ENCODE results near the gene USP6NL. TPM values are rescaled to one million over a fixed set of nuclear protein-coding genes. Genes with fewer than 3 reads are reported as not detected.

The USP6NL gene
- total and polyA plus RNA-seq, 5 donors from 2014 or later, result 0.46 to 2.8 (median 1.7) TPM

- Histone ChIP-seq H3K27me3 (ENCODE audit: control insufficient read depth, insufficient read depth, low read length) (no peaks in the 10 kb centered on the region), H3K36me3 (ENCODE audit: control insufficient read depth, insufficient read depth, low read length) (no peaks in the 10 kb centered on the region), H3K4me3 (ENCODE audit: low read depth, low read length) (no peak overlapping the region), H3K27ac (ENCODE audit: insufficient read depth, low read length, poor library complexity, severe bottlenecking) (no peak overlapping the region), H3K9me3 (ENCODE audit: control insufficient read depth in 2 of 2, low read length in 2 of 2) (no peaks in the 10 kb centered on the region), H3K4me1 (ENCODE audit: control insufficient read depth, insufficient read depth, low read length, poor library complexity, severe bottlenecking) (no peaks in the 10 kb centered on the region)
- no peak for ATAC-seq (ENCODE audit: low read depth in 2 of 2)
- Mint-ChIP-seq H3K27me3 (peaks cover 12% of the 10 kb centered on the region), H3K4me3 (no peak overlapping the region), H3K9me3 (no peaks in the 10 kb centered on the region), H3K4me1 (peaks cover 0 to 10% (median 1%) of the 10 kb centered on the region in 4 donors), H3K27ac (no peak overlapping the region), H3K36me3 (no peaks in the 10 kb centered on the region)
- DNase-seq, result no peak
These were observed 40.7 kb downstream of the USP6NL start for GRCh38 chr10:11570751-11571150.

DNA sequence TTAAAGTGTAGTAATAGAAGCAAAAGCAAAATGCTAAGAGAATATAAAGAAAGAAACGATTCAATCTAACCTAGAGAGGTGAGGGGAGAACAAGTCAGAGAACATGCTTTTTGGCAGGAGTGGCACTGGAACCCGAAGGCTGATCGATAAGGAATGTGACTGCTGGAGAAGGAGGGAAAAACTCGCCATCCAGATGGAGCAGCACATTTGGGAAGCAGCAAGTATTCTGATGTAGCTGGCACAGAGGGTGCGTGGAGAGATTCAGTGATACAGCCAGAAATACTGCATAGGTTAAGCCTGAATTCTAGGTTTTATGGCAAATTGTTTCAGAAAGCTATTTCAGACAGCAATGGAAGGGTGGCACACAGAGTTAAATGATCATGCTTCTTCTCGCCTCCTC lies 42.0 kb downstream of the USP6NL start:
- H3K4me3 Mint-ChIP-seq, result no peak overlapping the region
- H3K27me3 ChIP-seq (ENCODE audit: control insufficient read depth, insufficient read depth, low read length), result no peaks in the 10 kb centered on the region
- no peak overlapping the region for H3K4me3 ChIP-seq (ENCODE audit: low read depth, low read length)
- H3K9me3 ChIP-seq (ENCODE audit: control insufficient read depth in 2 of 2, low read length in 2 of 2), result no peaks in the 10 kb centered on the region
- H3K9me3 Mint-ChIP-seq, result no peaks in the 10 kb centered on the region
- DNase-seq (no peak), ATAC-seq (ENCODE audit: low read depth in 2 of 2) (no peak)
- peaks cover 6% of the 10 kb centered on the region for H3K27me3 Mint-ChIP-seq
- H3K27ac ChIP-seq (ENCODE audit: insufficient read depth, low read length, poor library complexity, severe bottlenecking), result no peak overlapping the region
- H3K36me3 ChIP-seq (ENCODE audit: control insufficient read depth, insufficient read depth, low read length), result no peaks in the 10 kb centered on the region
- H3K4me1 Mint-ChIP-seq, result peaks cover 0 to 10% (median 1%) of the 10 kb centered on the region in 4 donors
- H3K36me3 Mint-ChIP-seq, result no peaks in the 10 kb centered on the region
- no peaks in the 10 kb centered on the region for H3K4me1 ChIP-seq (ENCODE audit: control insufficient read depth, insufficient read depth, low read length, poor library complexity, severe bottlenecking)
- H3K27ac Mint-ChIP-seq, result no peak overlapping the region

- no peak overlapping the region for H3K27ac Mint-ChIP-seq
- H3K27me3 ChIP-seq (ENCODE audit: control insufficient read depth, insufficient read depth, low read length), result no peaks in the 10 kb centered on the region
- no peaks in the 10 kb centered on the region for H3K4me1 ChIP-seq (ENCODE audit: control insufficient read depth, insufficient read depth, low read length, poor library complexity, severe bottlenecking)
- H3K27ac ChIP-seq (ENCODE audit: insufficient read depth, low read length, poor library complexity, severe bottlenecking), result no peak overlapping the region
- DNase-seq (no peak), ATAC-seq (ENCODE audit: low read depth in 2 of 2) (no peak)
- H3K9me3 ChIP-seq (ENCODE audit: control insufficient read depth in 2 of 2, low read length in 2 of 2), result no peaks in the 10 kb centered on the region
- no peaks in the 10 kb centered on the region for H3K36me3 ChIP-seq (ENCODE audit: control insufficient read depth, insufficient read depth, low read length)
- H3K27me3 Mint-ChIP-seq, result peaks cover 5% of the 10 kb centered on the region
- no peak overlapping the region for H3K4me3 ChIP-seq (ENCODE audit: low read depth, low read length)
- no peaks in the 10 kb centered on the region for H3K36me3 Mint-ChIP-seq
- H3K4me1 Mint-ChIP-seq, result peaks cover 0 to 6% (median 1%) of the 10 kb centered on the region in 4 donors
- no peaks in the 10 kb centered on the region for H3K9me3 Mint-ChIP-seq
- no peak overlapping the region for H3K4me3 Mint-ChIP-seq
These were observed 42.9 kb downstream of the USP6NL start for GRCh38 chr10:11568578-11568977.

GRCh38 chr10:11564741-11565140 lies 46.7 kb downstream of the USP6NL start:
- H3K27me3 ChIP-seq (ENCODE audit: control insufficient read depth, insufficient read depth, low read length), result no peaks in the 10 kb centered on the region
- H3K36me3 ChIP-seq (ENCODE audit: control insufficient read depth, insufficient read depth, low read length), result no peaks in the 10 kb centered on the region
- no peaks in the 10 kb centered on the region for H3K9me3 ChIP-seq (ENCODE audit: control insufficient read depth in 2 of 2, low read length in 2 of 2)
- no peaks in the 10 kb centered on the region for H3K36me3 Mint-ChIP-seq
- peaks cover 5% of the 10 kb centered on the region for H3K27me3 Mint-ChIP-seq
- no peak overlapping the region for H3K27ac ChIP-seq (ENCODE audit: insufficient read depth, low read length, poor library complexity, severe bottlenecking)
- ATAC-seq (ENCODE audit: low read depth in 2 of 2), result no peak
- no peak for DNase-seq
- H3K4me1 Mint-ChIP-seq, result peaks cover 0 to 3% (median 0%) of the 10 kb centered on the region in 4 donors
- no peaks in the 10 kb centered on the region for H3K9me3 Mint-ChIP-seq
- no peak overlapping the region for H3K4me3 Mint-ChIP-seq
- no peaks in the 10 kb centered on the region for H3K4me1 ChIP-seq (ENCODE audit: control insufficient read depth, insufficient read depth, low read length, poor library complexity, severe bottlenecking)
- no peak overlapping the region for H3K4me3 ChIP-seq (ENCODE audit: low read depth, low read length)
- H3K27ac Mint-ChIP-seq, result no peak overlapping the region

- DNase-seq (no peak), ATAC-seq (ENCODE audit: low read depth in 2 of 2) (no peak)
- H3K4me3 Mint-ChIP-seq, result no peak overlapping the region
- H3K27me3 Mint-ChIP-seq, result peaks cover 5% of the 10 kb centered on the region
- H3K4me1 Mint-ChIP-seq, result peaks cover 0 to 3% (median 0%) of the 10 kb centered on the region in 4 donors
- no peaks in the 10 kb centered on the region for H3K36me3 ChIP-seq (ENCODE audit: control insufficient read depth, insufficient read depth, low read length)
- no peaks in the 10 kb centered on the region for H3K9me3 ChIP-seq (ENCODE audit: control insufficient read depth in 2 of 2, low read length in 2 of 2)
- no peak overlapping the region for H3K4me3 ChIP-seq (ENCODE audit: low read depth, low read length)
- no peaks in the 10 kb centered on the region for H3K4me1 ChIP-seq (ENCODE audit: control insufficient read depth, insufficient read depth, low read length, poor library complexity, severe bottlenecking)
- H3K9me3 Mint-ChIP-seq, result no peaks in the 10 kb centered on the region
- no peaks in the 10 kb centered on the region for H3K36me3 Mint-ChIP-seq
- H3K27ac ChIP-seq (ENCODE audit: insufficient read depth, low read length, poor library complexity, severe bottlenecking), result no peak overlapping the region
- no peaks in the 10 kb centered on the region for H3K27me3 ChIP-seq (ENCODE audit: control insufficient read depth, insufficient read depth, low read length)
- no peak overlapping the region for H3K27ac Mint-ChIP-seq
These were observed 47.5 kb downstream of the USP6NL start for GRCh38 chr10:11563936-11564335.

DNA sequence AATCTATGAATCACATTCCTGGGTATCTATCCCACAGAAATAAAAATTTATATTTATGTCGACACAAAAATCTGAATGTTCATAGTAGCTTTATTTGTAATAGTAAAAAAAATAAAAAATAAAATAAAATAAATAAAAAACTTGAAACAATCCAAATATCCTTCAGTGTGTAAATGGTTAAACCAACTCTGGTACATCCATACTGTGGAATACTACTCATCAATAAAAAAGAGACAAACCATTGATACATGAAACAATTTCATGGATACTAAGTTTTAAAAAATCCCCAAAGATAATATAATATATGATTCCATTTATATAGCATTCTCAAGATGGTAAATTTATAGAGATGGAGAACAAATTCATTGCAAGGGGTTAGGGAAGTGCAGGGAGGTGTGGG lies 48.6 kb downstream of the USP6NL start:
- Histone ChIP-seq H3K4me3 (ENCODE audit: low read depth, low read length) (no peak overlapping the region), H3K27me3 (ENCODE audit: control insufficient read depth, insufficient read depth, low read length) (no peaks in the 10 kb centered on the region), H3K36me3 (ENCODE audit: control insufficient read depth, insufficient read depth, low read length) (no peaks in the 10 kb centered on the region), H3K27ac (ENCODE audit: insufficient read depth, low read length, poor library complexity, severe bottlenecking) (no peak overlapping the region), H3K9me3 (ENCODE audit: control insufficient read depth in 2 of 2, low read length in 2 of 2) (no peaks in the 10 kb centered on the region), H3K4me1 (ENCODE audit: control insufficient read depth, insufficient read depth, low read length, poor library complexity, severe bottlenecking) (no peaks in the 10 kb centered on the region)
- peaks cover 3% of the 10 kb centered on the region for H3K36me3 Mint-ChIP-seq
- H3K4me1 Mint-ChIP-seq, result peaks cover 0 to 6% (median 0%) of the 10 kb centered on the region in 4 donors
- H3K4me3 Mint-ChIP-seq, result no peak overlapping the region
- ATAC-seq (ENCODE audit: low read depth in 2 of 2) (no peak), DNase-seq (no peak)
- no peaks in the 10 kb centered on the region for H3K9me3 Mint-ChIP-seq
- H3K27me3 Mint-ChIP-seq, result peaks cover 5% of the 10 kb centered on the region
- no peak overlapping the region for H3K27ac Mint-ChIP-seq

- DNase-seq, result no peak
- peaks cover 12% of the 10 kb centered on the region for H3K27me3 Mint-ChIP-seq
- H3K27ac ChIP-seq (ENCODE audit: insufficient read depth, low read length, poor library complexity, severe bottlenecking), result no peak overlapping the region
- peaks cover 8% of the 10 kb centered on the region for H3K36me3 Mint-ChIP-seq
- H3K27ac Mint-ChIP-seq, result no peak overlapping the region
- no peaks in the 10 kb centered on the region for H3K9me3 ChIP-seq (ENCODE audit: control insufficient read depth in 2 of 2, low read length in 2 of 2)
- no peaks in the 10 kb centered on the region for H3K36me3 ChIP-seq (ENCODE audit: control insufficient read depth, insufficient read depth, low read length)
- peaks cover 0 to 6% (median 0%) of the 10 kb centered on the region in 4 donors for H3K4me1 Mint-ChIP-seq
- H3K9me3 Mint-ChIP-seq, result no peaks in the 10 kb centered on the region
- no peaks in the 10 kb centered on the region for H3K27me3 ChIP-seq (ENCODE audit: control insufficient read depth, insufficient read depth, low read length)
- H3K4me3 Mint-ChIP-seq, result no peak overlapping the region
- H3K4me1 ChIP-seq (ENCODE audit: control insufficient read depth, insufficient read depth, low read length, poor library complexity, severe bottlenecking), result no peaks in the 10 kb centered on the region
- no peak for ATAC-seq (ENCODE audit: low read depth in 2 of 2)
- no peak overlapping the region for H3K4me3 ChIP-seq (ENCODE audit: low read depth, low read length)
These were observed 51.3 kb downstream of the USP6NL start for GRCh38 chr10:11560076-11560709.

DNA sequence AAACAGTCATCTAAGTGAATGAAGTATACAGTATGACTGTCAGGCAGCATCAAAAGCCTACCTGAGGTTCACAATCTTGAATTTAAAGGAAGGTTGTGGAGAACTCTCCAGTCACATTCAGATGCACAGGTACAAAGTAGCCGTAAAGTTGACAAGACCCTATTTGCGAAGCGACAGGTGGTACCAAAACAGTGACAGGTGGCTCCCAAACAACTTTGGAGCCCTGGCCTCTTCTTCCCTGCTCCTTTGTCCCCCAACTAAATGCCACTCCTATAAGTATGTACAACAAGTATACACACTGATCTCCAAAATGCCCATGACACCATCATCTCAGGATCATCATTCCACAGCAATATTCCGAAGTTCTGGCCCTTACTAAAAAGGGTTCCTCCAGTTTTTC lies 53.5 kb downstream of the USP6NL start:
- Histone ChIP-seq H3K4me3 (ENCODE audit: low read depth, low read length) (no peak overlapping the region), H3K36me3 (ENCODE audit: control insufficient read depth, insufficient read depth, low read length) (no peaks in the 10 kb centered on the region), H3K27me3 (ENCODE audit: control insufficient read depth, insufficient read depth, low read length) (no peaks in the 10 kb centered on the region), H3K27ac (ENCODE audit: insufficient read depth, low read length, poor library complexity, severe bottlenecking) (no peak overlapping the region), H3K4me1 (ENCODE audit: control insufficient read depth, insufficient read depth, low read length, poor library complexity, severe bottlenecking) (no peaks in the 10 kb centered on the region), H3K9me3 (ENCODE audit: control insufficient read depth in 2 of 2, low read length in 2 of 2) (no peaks in the 10 kb centered on the region)
- Mint-ChIP-seq H3K27ac (no peak overlapping the region), H3K4me1 (peaks cover 0 to 13% (median 4%) of the 10 kb centered on the region in 4 donors), H3K36me3 (peaks cover 12% of the 10 kb centered on the region), H3K27me3 (peaks cover 12% of the 10 kb centered on the region), H3K4me3 (no peak overlapping the region), H3K9me3 (no peaks in the 10 kb centered on the region)
- ATAC-seq (ENCODE audit: low read depth in 2 of 2), result no peak
- no peak for DNase-seq

Measured in CD4-positive, CD25-positive, alpha-beta regulatory T cell (primary cell).